GM12891 (cell line): Measurements from ENCODE around the gene PRDM13.

ENCODE experiments used
- POLR2A ChIP-seq: IDR thresholded peaks from 2 replicates; pipeline ENCODE4 v1.6.1; 2011; ENCODE audit warnings: low read depth, low read length, control low read depth
- POLR2AphosphoS5 ChIP-seq: IDR thresholded peaks from 2 replicates; pipeline ENCODE4 v1.6.1; 2011; ENCODE audit warnings: low read depth, low read length, control low read depth
- TAF1 ChIP-seq: IDR thresholded peaks from 2 replicates; pipeline ENCODE4 v1.6.1; 2011; ENCODE audit warnings: low read depth, low read length, control low read depth

DNA sequence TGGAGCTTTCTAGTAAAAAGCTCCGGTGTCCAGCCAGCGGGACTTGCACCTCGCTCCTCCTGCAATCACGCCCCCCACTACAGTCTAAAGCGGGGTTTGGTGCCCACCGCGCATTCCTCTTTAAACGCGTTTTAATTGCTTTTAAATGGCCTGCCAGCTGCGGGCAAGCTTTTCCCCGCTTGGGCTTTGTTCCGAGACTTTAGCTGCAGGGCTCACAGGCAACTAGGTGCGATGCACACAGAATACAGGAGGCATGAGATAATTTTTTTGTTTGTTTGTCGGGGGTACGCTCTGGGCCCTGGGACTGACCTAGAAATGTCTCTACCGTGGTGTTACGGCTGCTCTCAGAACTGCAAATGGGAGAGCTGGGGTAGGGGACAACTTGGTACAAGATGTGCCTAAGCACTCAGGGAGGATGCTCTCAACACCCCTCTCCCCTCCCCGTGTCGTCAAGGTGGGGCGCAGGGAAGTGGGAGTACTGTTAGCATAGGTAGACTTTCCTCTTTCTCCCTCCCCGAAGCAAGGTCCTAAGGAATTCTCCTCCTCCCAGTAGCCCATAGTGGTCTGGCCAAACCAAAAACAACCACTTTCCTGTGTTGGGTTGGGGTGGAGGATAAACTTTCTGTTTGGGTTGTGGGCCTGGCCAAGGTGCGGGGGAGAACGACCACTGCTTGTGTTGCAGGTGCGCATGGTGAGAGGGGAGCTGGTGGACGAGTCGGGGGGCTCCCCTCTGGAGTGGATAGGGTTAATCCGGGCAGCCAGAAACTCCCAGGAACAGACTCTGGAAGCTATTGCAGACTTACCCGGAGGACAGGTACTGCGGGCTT lies 1.6 kb downstream of the PRDM13 start:
- no peak for TF ChIP-seq POLR2A
- TF ChIP-seq TAF1, result no peak
- TF ChIP-seq POLR2AphosphoS5, result no peak
